ENCODE measurements around the gene P2RX7. TPM values are rescaled to one million over a fixed set of nuclear protein-coding genes. Genes with fewer than 3 reads are reported as not detected.

The P2RX7 gene
- total RNA-seq, 1 donor from 2014 or later = under 0.01 TPM

- no peak for FAIRE-seq
- TF ChIP-seq, protein P1, sequence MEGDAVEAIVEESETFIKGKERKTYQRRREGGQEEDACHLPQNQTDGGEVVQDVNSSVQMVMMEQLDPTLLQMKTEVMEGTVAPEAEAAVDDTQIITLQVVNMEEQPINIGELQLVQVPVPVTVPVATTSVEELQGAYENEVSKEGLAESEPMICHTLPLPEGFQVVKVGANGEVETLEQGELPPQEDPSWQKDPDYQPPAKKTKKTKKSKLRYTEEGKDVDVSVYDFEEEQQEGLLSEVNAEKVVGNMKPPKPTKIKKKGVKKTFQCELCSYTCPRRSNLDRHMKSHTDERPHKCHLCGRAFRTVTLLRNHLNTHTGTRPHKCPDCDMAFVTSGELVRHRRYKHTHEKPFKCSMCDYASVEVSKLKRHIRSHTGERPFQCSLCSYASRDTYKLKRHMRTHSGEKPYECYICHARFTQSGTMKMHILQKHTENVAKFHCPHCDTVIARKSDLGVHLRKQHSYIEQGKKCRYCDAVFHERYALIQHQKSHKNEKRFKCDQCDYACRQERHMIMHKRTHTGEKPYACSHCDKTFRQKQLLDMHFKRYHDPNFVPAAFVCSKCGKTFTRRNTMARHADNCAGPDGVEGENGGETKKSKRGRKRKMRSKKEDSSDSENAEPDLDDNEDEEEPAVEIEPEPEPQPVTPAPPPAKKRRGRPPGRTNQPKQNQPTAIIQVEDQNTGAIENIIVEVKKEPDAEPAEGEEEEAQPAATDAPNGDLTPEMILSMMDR (IDR thresholded peaks at IDR 0.05; ENCODE audit: insufficient read depth, low read length, severe bottlenecking) = no peak
- peaks cover 7% of the 10 kb centered on the region for H3K36me3 ChIP-seq (ENCODE audit: control insufficient read depth, insufficient read depth, low read length)
Measured at GRCh38 chr12:121236776-121237175, 104.1 kb downstream of the P2RX7 start.

DNA sequence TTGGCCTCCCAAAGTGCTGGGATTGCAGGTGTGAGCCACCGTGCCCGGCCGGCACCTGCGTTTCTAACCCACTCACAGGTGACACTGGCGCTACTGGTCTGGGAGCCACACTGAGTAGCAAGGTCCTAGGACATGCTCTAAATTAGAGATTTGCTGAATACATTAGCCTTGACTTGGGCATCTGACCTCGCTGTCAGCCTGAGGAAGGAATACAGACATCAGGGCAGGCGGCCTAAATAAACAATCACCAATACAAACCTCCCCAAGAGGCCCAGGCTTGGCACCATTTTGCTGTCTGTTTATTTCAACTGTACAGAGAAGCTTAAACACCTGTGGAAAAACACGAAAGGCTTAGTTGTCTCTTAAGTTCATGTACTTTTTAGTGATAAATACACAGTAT lies 104.7 kb downstream of the P2RX7 start:
- no peak for DNase-seq (ENCODE audit: low read depth)
- peaks cover 7% of the 10 kb centered on the region for H3K36me3 ChIP-seq (ENCODE audit: control insufficient read depth, insufficient read depth, low read length)
- TF ChIP-seq, protein P1 (IDR thresholded peaks at IDR 0.05; ENCODE audit: insufficient read depth, low read length, severe bottlenecking) = no peak
- FAIRE-seq = no peak
- H3K27me3 ChIP-seq (ENCODE audit: control insufficient read depth, insufficient read depth, low read length) = no peaks in the 10 kb centered on the region
- no peak overlapping the region for H3K4me3 ChIP-seq (ENCODE audit: low read depth, low read length)

More at GRCh38 chr12:121236776-121237175, 104.1 kb downstream of the P2RX7 start:
- Histone ChIP-seq H3K4me3 (ENCODE audit: low read depth, low read length) (no peak overlapping the region), H3K27me3 (ENCODE audit: control insufficient read depth, insufficient read depth, low read length) (no peaks in the 10 kb centered on the region)
- DNase-seq (ENCODE audit: low read depth) = no peak

Other genes with a start within 250 kb of the P2RX7 start
- gene SPPL3, start 228.5 kb upstream of the P2RX7 start, total RNA-seq = 4.2 and 8.7 TPM in 2 replicates
- gene HNF1A, start 154.3 kb upstream of the P2RX7 start, total RNA-seq = not detected in 2 replicates
- 6.3 and 15.1 TPM in 2 replicates for gene C12orf43, start 116.4 kb upstream of the P2RX7 start, total RNA-seq
- 0.79 and 7.9 TPM in 2 replicates for gene OASL, start 93.6 kb upstream of the P2RX7 start, total RNA-seq
- gene P2RX4, start 77.3 kb downstream of the P2RX7 start, total RNA-seq = 13.4 and 16.4 TPM in 2 replicates
- 9.5 and 11.1 TPM in 2 replicates for gene CAMKK2, start 163.8 kb downstream of the P2RX7 start, total RNA-seq
- 91.5 and 115 TPM in 2 replicates for gene ANAPC5, start 219.5 kb downstream of the P2RX7 start, total RNA-seq

Measured in bronchial epithelial cell (primary cell).